Measurements from ENCODE around the gene CDC42EP4.

- no peak for TF ChIP-seq CTCF (IDR thresholded peaks at IDR 0.05 in 2 of 3, conservative IDR thresholded peaks at IDR 0.05 in 1 of 3; ENCODE audit: control insufficient read depth in 2 of 3, extremely low read depth in 1 of 3, insufficient read depth in 1 of 3, low read depth in 3 of 3, low read length in 3 of 3)
- TF ChIP-seq RFX5 (IDR thresholded peaks at IDR 0.05; ENCODE audit: low read depth, low read length) = peak; percentile 75; the same call in 1 of the 2 replicates
- no peak for TF ChIP-seq NR2F1 (conservative IDR thresholded peaks at IDR 0.05)
- TF ChIP-seq MXI1 (IDR thresholded peaks at IDR 0.05; ENCODE audit: low read depth, low read length) = no peak
- no peak for TF ChIP-seq ZNF217 (IDR thresholded peaks at IDR 0.05)
- TF ChIP-seq NBN (IDR thresholded peaks at IDR 0.05) = peak; percentile 94
- TF ChIP-seq POLR2AphosphoS5 (IDR thresholded peaks at IDR 0.05; ENCODE audit: low read length) = no peak
- TF ChIP-seq BMI1 (IDR thresholded peaks at IDR 0.05; ENCODE audit: borderline replicate concordance) = peak; percentile 39; the same call in 1 of the 2 replicates
- TF ChIP-seq POLR2AphosphoS2 (IDR thresholded peaks at IDR 0.05; ENCODE audit: low read depth, low read length) = no peak
Measured at GRCh38 chr17:73271072-73271471, 40.7 kb downstream of the CDC42EP4 start.

Data from GM12878 (cell line).